AG04449 (cell line): ENCODE data around the gene ASIC4.

Source experiments
- CTCF ChIA-PET: fragments of 350-600 bp; formaldehyde crosslinking; extraction: SDS; loops from one replicate; lab custom pipeline; 2021; ENCODE audit warnings: antibody characterized with exemption; lab: Yijun Ruan, JAX
- POLR2A ChIA-PET: fragments of 400-600, 350-600 bp; formaldehyde crosslinking; extraction: SDS; loops from one replicate; lab custom pipeline; 2020; ENCODE audit warnings: antibody characterized with exemption, inconsistent platforms; lab: Yijun Ruan, JAX
- DNase-seq: peaks from one replicate; pipeline ENCODE4 v3.0.0-alpha.2; 2010; ENCODE audit warnings: low read depth, low spot score
- H3K4me3 ChIP-seq: 2 replicates; pipeline ENCODE4 v1.5.1; 2011; ENCODE audit warnings: low read depth, mild to moderate bottlenecking, control low read depth, low read length
- CTCF ChIP-seq: IDR thresholded peaks from one replicate; pipeline ENCODE4 v1.5.1; 2011; ENCODE audit warnings: mild to moderate bottlenecking, moderate library complexity, low read length, control low read depth, inconsistent platforms; ENCODE audit not compliant: insufficient read depth; ENCODE audit errors: missing control alignments

Gene ASIC4

DNA sequence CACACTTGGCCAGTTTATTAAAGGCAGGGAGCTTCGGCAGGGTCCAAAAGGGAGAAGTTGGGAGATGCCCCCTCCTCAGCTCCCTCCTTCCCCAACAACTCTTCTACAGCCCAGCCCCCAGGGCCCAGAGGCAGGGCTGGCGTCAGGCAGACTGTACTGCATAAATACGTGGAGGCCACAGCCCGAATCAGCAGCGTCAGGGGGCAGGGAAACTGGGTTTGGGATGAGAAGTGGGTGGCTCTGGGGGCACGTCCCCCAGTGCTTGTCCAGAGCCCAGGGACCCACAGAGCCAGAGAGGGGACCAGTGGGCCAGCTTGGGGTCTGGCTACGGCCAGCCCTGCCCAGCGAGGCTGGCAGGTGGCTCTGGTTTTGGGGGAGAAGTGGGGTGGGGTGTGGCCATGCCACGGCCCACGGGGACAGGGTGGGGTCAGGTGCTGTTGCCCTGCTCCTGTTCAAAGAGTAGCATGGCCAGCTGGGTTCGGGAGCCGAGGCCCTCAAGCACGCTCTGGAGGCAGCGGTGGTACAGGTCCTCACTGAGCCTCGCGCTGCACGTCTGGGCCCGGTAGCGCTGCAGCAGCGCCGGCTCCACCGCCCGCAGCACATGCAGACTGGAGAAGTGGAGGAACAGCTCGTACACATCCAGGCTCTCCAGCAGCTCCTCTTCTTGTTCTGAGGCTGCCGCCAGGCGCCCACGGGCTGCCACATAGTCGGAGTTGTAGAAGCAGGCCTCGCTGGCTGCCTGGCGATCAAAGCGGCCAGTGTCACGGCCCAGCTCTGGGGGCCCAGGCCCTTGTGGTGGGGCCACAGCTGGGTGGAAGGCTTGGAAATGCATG is 24.9 kb downstream of the ASIC4 start:
- DNase-seq, result no peak
- POLR2A ChIA-PET, result interaction anchor here (0.6 kb wide), 1 partner anchor 63 kb away, joined by 3 read pairs; no protein-coding TSS in a partner anchor
- TF ChIP-seq CTCF, result no peak
- CTCF ChIA-PET, result interaction anchor here (1.1 to 10.5 kb wide), 8 partner anchors 13 to 151 kb away, joined by 3 to 206 read pairs (median 38); a partner anchor contains a TSS
- H3K4me3 ChIP-seq, result no peak overlapping the region

DNA sequence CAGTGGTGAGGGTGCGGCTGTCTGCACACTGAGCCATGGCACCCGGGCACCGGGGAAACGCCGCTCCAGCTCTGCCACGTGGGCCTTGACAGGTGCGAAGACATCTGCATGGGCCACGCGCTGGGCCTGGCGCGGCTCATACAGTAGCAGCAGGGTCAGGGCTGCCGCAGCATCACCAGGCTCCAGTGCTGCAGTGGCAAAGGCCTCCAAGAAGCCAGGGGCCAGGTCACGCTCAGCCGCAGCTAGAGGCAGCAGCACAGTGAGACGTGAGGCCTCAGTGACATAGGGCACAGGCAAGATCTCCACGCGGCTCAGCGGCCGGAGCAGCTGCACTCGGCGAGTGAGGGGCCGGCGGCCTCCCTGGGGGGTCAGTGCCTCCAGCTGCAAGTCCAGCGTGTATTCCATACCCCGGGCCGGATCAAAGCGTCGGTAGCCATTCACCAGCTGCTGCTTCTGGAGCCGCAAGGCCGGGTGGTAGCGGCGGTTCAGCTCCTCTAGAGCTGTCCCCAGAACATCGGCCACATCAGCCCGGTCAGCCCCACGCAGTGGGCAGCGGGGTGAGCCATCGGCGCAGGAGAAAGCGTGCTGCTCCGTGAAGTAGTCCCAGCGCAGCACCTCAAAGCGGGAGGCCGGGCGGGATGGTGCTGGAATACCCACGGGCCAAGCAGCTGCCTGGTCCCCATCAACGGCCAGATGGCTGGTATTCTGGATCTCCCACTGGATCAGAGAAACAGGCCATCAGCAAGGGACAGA is 25.8 kb downstream of the ASIC4 start:
- TF ChIP-seq CTCF, result no peak
- CTCF ChIA-PET, result interaction anchor here (0.9 to 10.5 kb wide), 19 partner anchors 7 to 197 kb away, joined by 3 to 206 read pairs (median 6); partner anchors contain the start of gene GMPPA
- DNase-seq, result no peak
- no peak overlapping the region for H3K4me3 ChIP-seq
- POLR2A ChIA-PET, result interaction anchor here (1.1 kb wide), 1 partner anchor 149 kb away, joined by 3 read pairs; no protein-coding TSS in a partner anchor

- DNase-seq, result no peak
- no peak for TF ChIP-seq CTCF
- POLR2A ChIA-PET, result interaction anchor here (1.1 kb wide), 1 partner anchor 148 kb away, joined by 3 read pairs; no protein-coding TSS in a partner anchor
- H3K4me3 ChIP-seq, result no peak overlapping the region
- CTCF ChIA-PET, result interaction anchor here (0.6 to 10.5 kb wide), 51 partner anchors 8 to 196 kb away, joined by 3 to 206 read pairs (median 4); partner anchors contain the start of genes GMPPA and STK11IP
These were observed 26.7 kb downstream of the ASIC4 start for GRCh38 chr2:219540784-219541504.

GRCh38 chr2:219541611-219542180 is 27.4 kb downstream of the ASIC4 start:
- H3K4me3 ChIP-seq, result peak overlapping the region; percentile 80
- ChIA-PET POLR2A (interaction anchor here (0.6 to 1.1 kb wide), 3 partner anchors 56 to 147 kb away, joined by 3 to 5 read pairs (median 4); partner anchors contain the start of gene STK11IP), CTCF (interaction anchor here (0.6 to 10.5 kb wide), 52 partner anchors 8 to 195 kb away, joined by 3 to 206 read pairs (median 4); partner anchors contain the start of genes GMPPA and STK11IP)
- TF ChIP-seq CTCF, result peak; percentile 86
- no peak for DNase-seq

- CTCF ChIA-PET, result interaction anchor here (0.7 to 10.5 kb wide), 13 partner anchors 9 to 248 kb away, joined by 3 to 206 read pairs (median 6); no protein-coding TSS in a partner anchor
- no peak for DNase-seq
- POLR2A ChIA-PET, result interaction anchor here (1.0 to 1.8 kb wide), 6 partner anchors 9 to 146 kb away, joined by 4 to 9 read pairs (median 6); partner anchors contain the start of genes GMPPA and STK11IP
- H3K4me3 ChIP-seq, result peak overlapping the region; percentile 80
- TF ChIP-seq CTCF, result no peak
These were observed 28.8 kb downstream of the ASIC4 start for GRCh38 chr2:219542931-219543595.
